Stimulated activated CD8-positive, alpha-beta memory T cell treated with anti-CD3 and anti-CD28 coated beads, Interleukin-12 subunit alpha, Interleukin-12 subunit beta, amount 100 ng/mL, for 24 hours (primary cell): ENCODE results near the gene LRRFIP1.

Source experiments
- DNase-seq: peaks from one replicate; pipeline ENCODE4 v3.0.0-alpha.2; 2020; ENCODE audit errors: extremely low read depth

Gene LRRFIP1

GRCh38 chr2:237618449-237618848 is 8.9 kb upstream of the LRRFIP1 start:
- no peak for DNase-seq

GRCh38 chr2:237623428-237624403 is 3.7 kb upstream of the LRRFIP1 start:
- DNase-seq: no peak

DNA sequence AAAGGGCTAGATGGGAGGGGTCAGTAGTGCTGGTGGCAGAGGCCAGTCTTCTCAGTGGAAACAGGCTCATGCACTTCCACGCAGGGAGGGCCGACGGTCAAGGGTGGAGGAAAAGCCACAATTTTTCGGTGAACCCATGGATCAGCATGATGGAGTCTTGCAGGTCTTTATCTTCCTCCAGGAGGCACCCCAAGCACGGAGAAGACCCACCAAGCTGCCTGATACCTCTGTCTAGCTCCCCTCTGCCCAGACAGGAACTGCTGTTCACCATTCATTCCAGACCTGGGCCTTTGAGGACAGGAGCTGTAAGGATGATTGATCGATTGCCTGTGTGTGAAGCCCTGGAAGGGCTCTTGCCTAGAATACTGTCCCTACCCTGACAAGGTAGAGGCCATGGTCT is 2.8 kb upstream of the LRRFIP1 start:
- DNase-seq: no peak

GRCh38 chr2:237625216-237625705 is 2.1 kb upstream of the LRRFIP1 start:
- DNase-seq: no peak

- DNase-seq: no peak
Measured at GRCh38 chr2:237625777-237626176, 1.6 kb upstream of the LRRFIP1 start.

- DNase-seq: no peak
Measured at GRCh38 chr2:237626813-237627440, 460 bp upstream of the LRRFIP1 start.

DNA sequence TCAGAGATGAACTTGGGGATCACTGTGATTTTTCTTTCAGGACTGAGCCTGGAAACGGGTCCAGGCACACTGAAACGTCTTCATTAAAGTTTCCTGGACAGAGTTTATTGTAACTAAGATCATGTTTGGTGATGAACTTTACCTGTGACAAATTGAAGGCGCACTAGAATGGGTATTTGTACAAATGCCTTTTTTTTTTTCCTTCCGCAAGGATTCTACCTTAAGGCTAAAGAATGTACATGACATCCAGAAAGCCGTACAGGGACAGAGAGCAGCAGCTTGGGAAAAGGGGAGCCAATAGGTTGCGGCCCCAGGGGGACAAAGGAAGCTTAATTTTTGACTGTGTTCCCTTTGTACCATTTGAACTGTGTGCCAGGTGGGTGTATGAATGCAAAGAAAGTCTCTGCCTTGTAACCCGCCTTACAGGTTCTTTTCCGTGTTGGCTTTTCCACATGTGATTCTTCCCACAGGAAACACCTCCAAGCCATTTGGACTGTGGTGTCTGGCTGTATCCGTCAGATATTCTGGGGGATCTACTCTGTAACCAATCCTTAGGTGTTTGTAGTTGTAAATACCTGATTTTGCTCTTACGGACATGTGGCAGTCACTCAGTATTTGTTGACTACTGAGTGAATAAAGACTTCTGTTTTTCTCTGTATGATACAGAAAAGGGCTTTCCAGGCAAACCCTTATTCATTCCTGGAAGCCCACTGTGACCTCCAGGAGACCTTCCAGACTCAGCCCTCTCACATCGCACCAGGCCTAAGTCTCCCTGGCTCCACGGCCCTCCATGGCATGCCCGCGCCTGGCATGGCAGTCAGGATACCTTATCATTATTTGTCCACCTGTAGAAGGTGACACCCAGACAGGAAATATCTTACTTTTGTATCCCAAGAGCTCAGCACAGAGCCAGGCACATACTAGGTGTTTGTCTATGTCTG is 1.1 kb downstream of the LRRFIP1 start:
- DNase-seq: no peak

- no peak for DNase-seq
Measured at GRCh38 chr2:237629188-237629534, 1.8 kb downstream of the LRRFIP1 start.

DNA sequence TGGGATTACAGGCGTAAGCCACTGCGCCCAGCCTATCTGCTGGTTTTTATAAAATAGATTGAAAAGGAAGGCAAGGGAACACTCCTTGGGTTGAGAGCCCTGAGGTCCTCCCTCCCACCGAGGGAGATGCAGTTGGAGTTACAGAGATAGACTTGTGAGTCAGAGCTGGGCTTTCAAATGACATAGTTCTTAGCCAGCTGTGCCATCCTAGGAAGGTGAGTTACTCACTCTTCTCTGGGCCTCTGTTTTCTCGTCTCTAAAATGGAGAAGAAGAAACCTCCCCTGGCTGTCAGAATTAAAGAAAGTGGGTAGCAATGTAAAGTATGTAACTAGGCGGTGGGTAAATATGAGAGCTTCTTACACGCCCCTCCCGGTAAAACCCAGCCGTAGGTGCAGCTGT is 2.4 kb downstream of the LRRFIP1 start:
- DNase-seq: no peak

DNA sequence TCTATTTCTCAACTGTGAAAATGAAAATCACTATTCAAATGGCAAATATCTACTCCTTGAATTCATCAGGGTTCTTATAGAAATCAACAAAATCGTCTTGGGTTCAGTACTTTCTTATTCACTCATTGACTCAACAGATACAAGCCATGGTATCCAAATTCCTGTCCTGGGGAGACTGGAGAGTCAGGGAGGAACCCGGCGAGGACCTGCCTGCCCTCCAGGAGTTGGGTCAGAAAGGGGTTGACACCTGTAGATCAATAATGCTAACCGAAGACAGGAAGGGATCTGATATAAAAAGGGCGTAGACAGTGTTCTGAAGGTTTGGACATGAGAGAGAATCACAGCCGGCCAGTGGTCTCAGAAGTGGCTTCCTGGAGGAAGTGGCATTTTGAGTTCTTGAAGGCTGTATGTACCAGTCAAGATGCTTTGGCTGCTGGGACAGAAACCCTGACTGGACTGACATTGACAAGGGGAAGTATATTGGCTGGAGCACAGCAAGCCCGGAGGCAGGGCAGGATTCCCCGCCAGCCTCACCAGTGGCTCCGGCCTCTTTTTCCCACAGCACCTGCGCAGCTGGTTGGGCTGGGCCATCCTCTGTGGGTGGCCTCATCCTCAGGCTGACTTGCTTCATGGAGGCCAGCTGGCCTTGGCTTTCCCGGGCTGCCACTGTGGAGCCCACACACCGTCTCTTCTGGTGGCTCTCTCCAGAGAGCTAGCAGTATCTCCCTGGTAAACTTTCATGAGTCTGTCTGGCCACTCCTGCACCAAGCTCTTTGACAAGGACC is 3.0 kb downstream of the LRRFIP1 start:
- no peak for DNase-seq

DNA sequence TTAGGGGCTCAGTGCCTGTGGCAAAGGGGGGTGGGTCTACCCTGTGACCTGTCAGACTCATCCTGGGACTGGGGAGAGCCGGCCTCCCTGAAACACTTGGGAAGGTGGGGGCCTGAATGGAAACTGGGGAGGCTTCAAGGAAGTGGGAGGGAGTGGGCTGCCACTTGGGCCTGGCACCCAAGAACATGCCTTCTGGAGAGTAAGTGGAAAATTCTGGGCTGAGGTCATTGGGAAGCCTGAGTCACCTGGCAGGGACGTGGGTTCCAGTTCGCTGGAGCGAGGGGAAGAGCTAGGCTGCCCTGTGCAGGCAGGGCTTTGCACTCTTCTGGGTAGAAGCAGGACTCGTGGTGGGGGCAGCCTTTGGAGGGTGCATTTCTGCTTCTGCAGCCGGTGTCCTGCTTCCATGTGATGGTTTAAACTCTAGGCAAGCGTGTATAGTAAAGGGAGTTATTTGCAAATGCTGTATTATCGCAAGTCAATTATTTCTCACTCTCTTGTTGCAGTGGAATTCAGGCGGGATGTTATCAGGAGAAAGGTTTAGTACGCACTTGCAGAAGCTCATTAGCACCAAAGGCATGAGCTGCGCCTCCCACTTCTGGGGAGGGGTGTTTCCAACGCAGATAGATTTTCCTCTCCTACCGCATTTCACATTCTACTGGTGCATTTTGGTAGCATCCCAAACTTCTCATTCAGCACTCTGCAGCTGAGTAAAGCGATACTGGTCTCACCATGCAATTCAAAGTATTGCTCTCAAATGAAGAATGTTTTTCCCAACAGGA is 3.8 kb downstream of the LRRFIP1 start:
- no peak for DNase-seq

- no peak for DNase-seq
Measured at GRCh38 chr2:237631801-237632585, 4.6 kb downstream of the LRRFIP1 start.

DNA sequence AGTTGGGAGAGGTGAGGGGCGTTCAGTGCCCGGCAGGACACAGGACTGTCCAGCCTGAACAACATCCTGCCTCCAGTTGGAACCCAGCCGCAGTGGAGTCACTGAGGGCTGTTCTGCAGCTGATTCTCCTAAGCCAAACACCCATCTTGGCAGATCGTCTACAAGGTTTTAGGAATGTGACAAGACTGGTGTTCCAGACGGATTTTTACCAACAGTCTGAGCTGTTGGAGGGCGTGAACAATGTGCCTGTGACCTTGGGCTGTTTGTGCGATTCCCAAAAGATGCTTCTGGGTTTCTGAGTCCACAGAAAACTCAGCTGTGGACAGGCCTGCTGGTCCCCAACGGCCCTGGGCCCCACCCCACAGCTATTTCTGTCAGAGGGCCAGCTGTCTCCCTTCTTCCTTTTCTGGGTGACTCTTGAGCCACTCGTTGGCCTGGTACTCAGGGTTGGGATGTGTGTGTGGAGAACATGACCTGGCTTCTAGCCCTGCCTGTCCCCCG is 5.7 kb downstream of the LRRFIP1 start:
- no peak for DNase-seq

- no peak for DNase-seq
Measured at GRCh38 chr2:237636578-237636977, 9.2 kb downstream of the LRRFIP1 start.

- no peak for DNase-seq
Measured at GRCh38 chr2:237637429-237638135, 10.2 kb downstream of the LRRFIP1 start.

DNA sequence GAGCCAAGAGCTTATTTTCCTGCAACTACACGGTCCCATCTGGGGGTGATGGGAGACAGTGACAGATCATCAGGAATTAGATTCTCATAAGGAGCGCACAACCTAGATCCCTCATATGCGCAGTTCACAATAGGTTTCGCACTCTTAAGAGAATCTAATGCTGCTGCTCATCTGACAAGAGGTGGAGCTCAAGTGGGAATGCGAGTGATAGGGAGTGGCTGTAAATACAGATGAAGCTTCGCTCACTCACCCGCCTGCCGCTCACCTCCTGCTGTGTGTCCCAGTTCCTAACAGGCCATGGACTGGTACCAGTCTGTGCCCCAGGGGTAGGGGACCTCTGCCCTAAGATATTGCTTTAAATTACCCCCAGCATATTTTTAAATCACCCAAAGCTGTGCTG is 10.8 kb downstream of the LRRFIP1 start:
- no peak for DNase-seq

DNA sequence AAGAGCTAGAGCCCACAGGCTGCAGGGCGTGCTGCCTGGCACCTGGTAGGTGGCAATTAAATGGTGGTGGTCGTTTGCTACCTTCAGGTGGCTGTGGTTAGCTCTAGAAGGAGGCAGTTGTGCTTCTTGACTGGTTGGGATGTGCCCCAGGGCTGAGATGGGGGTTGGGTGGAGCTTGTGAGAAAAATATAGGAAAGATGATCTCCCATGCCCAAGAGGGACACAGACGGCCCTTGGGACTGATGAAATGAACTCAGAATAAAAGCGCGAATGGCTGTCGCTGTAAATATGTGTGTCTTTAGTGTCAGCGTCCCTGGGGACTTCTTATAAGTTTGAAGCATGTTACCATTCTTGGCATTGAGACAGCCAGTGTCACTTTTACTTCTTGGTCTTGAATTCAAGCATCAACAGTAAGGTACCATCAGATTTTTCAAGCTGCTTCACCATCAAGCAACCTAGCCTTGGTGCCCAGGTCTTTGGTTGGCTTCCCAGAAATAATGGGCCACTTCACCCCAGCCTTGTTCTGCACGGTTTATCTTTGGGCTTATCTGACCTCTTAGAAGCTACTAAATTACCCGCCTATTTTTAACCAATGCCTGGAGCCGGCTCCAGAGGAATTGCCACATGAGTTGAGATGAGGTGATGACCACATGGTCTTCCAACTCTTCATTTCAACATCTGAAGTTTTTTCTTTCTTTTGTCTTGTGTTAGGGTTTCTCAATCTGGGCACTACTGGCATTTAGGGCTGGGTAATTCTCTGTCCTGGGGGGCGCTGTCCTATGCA is 11.9 kb downstream of the LRRFIP1 start:
- DNase-seq: no peak

DNA sequence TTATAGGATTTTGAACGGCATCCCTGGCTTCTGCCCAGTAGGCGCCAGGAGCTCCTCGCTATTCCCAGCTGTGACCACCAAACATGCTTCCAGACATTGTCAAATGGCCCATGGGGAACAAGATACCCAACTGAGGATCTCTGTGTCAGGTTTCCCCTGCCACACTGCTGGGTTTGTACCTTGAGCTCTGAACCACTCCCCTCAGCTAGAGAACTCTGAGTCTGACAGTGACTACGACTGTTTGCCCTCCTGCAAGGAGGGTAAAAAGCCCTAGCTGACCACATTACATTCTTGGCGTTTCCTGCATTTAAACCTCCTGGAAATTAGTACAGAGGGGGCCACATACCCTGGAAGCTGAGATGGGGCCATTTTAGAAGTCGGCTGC is 12.4 kb downstream of the LRRFIP1 start:
- DNase-seq: no peak
